HTR-8/SVneo (cell line): ENCODE results near the gene ATF7.
"Not testable (repeated sequence)": the region's sequence is repeated elsewhere in the genome, so short reads cannot be mapped to it uniquely, and the experiment has no call there.

ENCODE experiments used
- DNase-seq: peaks from one replicate; pipeline ENCODE4 v3.0.0; 2011; ENCODE audit warnings: low spot score, mixed read lengths; ENCODE audit not compliant: insufficient read length
- FAIRE-seq: peaks from 2 replicates; lab custom pipeline; 2011; peaks lifted over from hg19 to GRCh38; lab: Jason Lieb, UNC

The ATF7 gene

DNA sequence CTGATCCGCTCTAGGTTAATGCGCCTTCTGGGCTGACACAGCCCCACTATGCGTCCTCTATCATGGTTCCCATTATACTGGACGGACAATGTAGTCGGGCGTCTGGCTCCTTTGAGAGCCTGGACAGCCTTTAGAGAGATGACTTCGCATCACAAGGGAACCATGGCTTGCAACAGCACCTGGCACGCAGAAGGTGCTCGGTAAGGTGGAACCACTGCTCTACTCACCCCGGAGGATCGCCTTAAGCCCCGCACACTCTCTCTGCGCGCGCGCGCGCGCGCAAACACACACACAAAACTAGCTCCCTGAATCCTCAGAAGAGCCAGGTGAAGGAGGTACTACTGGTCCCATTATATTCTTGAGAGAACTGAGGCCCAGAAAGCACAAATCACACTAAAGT, 134.0 kb downstream of the ATF7 start:
- no peak for DNase-seq

DNA sequence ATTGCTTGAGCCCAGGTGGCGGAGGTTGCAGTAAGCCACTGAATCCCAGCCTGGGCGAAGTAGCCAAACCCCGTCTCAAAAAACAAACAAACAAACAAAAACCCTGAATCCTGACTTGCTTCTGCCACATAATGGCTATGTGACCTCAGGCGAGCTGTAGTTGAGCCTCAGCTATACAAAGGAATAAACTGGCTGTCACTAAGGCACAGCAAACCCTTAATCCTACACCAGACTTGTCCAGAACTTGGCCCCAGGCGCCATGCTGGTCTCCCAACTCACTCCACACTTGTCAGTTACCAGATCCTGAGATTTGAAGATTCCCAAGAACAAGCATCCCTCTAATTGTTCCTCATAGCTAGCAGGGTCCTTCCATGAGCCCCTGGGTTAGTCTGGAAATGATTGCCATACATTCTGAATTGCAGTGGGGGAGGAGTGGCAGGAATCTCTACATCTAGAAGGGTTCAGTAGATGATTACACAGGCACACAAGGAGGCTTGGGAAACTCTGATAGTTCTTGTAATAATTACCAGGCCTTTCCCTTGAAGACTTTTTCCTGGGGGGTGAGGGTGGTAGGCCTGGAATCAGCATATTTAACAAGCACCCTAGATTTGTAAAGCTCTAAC, 136.8 kb downstream of the ATF7 start:
- no peak for FAIRE-seq
- DNase-seq, result no peak

More for the DNA sequence above, 134.0 kb downstream of the ATF7 start:
- FAIRE-seq, result no peak

DNA sequence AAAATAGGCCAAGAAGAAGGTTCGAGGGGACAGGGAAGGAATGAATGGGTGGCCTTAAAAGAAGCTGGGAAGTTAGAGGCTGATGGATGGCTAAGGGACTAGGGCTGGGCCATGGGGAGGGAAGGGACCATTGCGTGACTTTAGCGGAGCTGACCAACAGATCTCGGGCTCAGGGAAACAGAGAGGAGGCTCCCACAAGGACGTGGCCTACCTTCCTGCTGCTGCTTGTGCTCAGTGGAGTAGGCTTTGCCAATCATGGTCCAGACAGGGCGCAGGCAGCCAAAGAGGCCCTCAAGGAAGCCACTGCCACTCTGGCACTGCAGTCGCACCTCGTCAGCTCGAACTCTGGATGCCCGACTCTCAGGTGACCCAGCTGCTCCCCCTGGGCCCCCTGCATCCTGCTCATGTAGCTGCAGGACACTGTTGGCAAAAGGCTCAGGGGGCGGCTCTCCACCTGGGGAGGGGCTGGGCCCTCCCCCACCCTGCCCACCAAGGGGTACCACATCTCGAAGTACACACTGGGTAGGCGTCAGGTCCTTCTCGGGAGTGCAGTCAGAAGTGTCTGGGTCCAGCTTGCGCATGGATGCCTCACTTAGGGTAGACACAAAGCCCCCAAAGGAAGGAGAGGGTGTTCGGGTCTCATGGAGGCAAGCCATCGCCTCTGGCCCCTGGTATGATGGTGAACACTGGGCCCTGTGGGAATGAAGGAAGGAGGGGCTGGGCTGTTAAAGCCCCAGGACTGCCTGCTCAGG, 139.3 kb downstream of the ATF7 start:
- FAIRE-seq (no peak), DNase-seq (no peak)

DNA sequence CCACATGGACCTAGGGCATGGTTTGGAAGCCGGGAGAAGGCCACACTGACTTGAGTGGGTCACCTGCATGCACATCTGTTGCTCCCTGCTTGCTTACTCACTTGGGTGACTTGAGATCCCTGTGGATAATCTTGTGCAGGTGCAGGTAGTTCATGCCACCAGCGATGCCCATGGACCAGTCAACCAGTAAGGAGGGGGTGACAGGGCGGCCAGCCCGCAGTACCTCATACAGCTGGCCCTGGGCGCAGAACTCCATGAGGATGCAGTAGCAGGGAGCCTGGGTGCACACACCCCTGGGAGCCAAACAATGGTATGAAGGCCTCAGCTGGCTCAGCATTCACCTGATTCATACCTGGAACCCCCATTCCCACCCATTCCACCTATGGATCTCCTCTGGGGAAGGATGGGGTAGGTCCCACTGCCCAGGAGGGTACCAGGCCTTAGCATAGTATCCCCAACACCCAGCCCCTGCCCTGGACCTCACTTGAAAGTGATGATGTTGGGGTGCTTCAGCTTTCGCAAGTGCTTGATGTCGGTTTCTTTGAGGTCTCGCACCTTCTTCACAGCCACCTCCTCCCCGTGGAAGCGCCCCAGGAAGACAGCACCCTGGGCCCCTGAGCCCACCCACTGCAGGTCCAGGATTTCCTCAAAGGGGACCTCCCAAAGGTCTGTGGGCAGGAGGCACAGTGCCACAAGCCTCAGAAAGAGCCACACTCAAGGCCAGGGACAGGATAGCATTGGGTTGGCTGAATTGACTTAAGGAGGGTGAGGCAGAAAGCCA, 140.0 kb downstream of the ATF7 start:
- no peak for DNase-seq
- no peak for FAIRE-seq

DNA sequence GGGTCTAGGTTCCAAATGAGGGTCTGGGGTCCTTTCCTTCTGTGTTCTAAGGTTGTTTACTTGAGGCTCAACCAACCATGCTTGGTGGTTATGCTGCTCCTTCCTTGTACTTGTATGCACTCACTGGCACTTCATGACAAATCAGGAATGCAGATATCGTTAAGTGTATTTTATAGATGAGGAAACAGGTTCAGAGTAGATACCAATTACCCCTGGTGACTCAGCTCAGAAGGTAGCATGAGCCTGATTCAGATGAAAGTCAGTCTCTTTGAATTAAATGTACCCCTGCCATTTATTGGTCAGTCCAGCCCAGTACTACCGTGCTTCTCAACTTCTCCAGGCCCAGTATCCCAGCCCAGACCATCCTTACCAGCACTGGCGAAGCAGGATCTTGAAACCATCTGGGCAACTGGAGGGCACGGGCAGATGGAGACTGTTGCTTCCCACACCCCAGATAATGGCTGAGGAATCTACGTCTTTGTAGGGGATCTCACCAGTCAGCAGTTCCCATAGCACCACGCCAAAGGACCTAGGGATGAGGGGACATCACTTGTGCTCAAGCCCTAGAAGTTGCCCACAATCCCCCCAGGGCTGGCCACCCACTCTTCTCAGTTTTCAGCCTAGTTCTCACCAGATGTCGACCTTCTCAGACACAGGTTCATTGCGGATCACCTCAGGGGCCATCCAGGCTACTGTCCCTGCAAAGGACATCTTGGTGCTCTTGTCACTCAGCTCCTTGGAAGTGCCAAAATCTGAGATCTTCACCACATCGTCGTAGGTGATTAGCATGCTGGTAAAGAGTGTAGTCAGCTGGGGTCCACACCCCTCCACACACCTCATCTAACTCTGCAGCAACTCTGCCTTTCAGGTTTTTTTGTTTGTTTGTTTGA, 141.3 kb downstream of the ATF7 start:
- DNase-seq, result no peak
- FAIRE-seq, result no peak

DNA sequence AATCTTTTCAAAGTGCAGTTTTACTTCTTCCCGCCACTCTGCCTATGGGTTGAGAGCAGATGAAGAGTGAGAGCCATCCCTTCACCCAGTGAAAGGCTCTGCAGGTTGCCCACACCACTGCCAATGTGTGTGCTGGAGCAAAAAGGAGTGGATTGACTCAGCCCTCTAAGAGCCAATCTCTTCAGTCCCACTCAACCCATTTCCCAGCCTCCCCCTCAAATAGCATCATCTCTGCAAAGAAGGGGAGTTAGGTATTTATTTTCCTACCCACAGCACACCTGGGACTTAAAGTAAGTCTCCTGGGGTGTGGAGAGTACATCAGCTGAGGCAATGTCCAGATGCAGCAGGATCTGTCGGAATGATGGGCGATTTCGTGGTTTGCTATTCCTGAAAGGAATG, 142.2 kb downstream of the ATF7 start:
- DNase-seq (no peak), FAIRE-seq (no peak)

DNA sequence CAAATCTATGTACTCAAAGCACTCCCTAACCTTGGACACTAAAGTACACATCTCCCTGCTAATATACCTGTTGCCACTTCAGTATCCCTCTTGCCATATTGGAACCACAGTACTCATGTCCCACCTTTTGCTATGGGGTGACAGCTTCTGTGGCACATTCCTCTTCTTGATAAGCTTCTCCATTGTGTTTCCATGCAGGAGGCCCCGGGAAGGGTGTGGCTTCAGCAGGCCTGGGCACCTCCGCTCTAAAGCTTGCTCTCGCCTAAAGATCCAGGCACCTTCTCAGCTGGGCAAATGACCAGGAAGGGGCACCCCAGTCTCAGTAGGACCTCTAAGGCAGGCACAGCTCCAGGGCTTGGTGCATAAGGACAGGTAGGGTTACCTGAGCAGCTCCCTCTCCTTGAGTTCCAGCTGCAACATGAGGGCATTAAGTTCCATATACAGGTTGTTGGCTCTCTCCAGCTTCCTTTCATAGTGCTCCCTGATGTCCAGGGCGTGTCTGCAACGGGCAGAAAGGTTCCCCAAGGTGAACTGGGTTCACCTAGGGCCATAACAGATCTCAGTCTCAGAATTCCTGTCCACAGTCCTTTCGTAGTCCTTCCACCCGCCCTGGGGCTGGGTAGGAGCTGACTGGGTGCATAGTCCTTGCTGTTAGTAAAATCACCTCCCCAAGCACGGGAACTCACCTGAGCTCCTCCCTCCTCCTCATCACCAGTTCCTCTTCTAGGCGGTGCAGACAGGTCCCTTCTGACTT, 142.8 kb downstream of the ATF7 start:
- FAIRE-seq (no peak), DNase-seq (no peak)

DNA sequence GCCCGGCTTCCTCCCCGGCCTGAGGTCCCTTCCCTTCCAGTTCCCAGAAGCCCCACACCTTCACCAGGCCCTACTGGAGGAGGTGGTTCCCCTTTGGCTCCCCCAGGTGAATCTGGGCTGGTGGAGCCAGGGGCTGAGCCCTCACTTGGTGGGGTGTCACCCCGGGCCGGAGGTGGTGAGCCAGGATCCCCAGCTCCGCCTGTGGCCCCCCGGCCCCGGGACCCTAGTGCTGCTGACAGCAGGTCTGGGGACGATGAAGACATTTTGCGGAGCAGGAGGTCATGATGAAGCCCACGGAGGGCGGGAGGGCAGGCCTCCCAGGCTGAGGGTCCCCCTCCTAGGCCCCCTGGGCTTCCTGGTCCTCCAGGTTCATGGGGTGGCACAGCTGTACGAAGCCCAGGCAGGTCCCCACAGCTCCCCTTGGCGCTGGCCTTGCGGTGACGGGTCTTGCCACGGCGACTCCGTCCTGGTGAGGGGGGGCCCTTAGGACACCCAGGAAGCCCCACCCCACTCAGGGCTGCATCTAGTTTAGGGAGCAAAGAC, 143.5 kb downstream of the ATF7 start:
- DNase-seq (no peak), FAIRE-seq (no peak)

DNA sequence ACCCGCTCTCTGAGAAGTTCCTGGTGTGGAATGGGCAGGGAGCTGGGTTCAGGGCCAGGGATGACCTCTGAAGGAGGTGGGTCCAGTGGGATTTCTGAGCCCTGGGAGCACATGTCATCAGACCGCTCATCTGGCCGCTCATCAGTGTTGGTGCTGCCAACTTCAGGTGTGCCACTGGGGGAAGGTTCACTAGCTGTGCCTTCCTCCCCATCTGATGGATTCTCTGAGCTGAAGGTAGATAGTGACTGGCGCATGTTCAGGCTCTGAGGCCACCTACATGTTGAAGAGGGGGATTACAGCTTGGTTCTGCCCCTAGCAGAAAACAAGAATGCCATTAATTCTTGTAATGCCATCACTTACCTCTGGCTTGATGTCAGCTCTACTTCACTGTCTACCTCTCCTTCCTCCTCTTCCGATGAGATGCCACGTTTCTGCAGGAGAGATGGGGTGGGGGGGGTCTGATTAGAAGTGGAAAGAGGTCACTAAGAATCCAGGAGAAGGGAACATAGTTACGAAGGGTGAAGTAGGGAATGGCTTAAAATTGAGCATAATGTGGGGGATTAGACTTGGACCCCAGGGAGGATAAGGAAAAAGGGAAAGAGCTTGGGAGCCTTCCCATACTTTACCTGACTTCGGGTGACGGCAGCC, 144.1 kb downstream of the ATF7 start:
- DNase-seq, result no peak
- FAIRE-seq, result no peak

DNA sequence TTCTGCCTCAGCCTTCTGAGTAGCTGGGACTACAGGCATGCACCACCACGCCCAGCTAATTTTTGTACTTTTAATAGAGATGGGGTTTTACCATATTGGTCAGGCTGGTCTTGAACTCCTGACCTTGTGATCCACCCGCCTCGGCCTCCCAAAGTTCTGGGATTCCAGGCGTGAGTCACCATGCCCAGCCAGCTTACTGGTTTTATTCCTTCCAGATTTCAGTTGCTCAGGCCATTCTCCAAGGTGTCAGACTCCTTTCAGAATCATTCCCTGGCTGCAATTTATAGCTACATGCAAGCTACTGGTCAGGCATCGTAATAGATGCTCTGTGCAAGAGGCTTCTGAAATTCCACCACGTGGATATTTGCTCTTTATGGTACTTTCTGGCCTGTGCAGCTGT, 144.7 kb downstream of the ATF7 start:
- FAIRE-seq, DNase-seq: not testable (repeated sequence)

DNA sequence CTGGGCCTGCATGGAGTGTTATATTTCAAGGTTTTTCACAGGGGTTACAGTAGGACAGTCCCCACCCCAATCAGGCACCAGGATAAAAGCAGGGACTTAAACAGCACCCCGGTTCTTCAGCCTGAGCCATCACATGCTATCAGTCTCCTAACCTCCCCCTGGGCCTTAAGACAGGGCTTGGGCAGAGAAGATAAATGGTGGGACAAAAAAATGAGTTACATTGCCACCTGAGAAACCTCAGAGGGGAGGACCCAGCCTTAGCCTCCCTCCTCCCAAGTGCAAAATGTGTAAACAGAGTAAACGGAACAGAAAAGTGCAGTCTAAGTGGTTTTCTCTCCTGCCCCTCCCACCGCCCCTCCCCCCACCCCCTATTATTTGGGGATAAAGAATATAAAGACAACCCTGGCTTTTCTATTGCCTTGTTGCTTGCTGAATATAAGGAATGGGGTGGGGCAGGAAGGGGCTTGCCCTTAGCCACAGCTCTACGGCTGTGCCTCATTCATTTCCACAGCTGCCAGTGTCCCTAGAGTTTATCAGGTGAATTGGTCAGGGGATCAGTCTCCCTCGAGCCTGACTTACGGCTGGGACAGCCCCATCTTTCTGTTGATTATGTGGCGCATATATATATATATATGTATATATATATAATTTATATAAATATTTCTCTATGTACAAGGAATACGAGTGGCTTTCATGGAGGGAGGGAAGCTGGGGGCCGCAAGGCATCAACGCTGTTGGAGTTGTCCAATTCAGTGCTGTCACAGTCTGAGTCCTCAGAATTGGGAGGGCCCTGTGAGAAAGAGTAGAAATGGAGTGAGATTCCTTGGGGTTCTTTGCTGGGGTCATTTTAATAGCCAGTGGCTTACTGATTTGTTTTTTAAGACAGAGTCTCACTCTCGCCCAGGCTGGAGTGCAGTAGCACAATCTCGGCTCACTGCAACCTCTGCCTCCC, 145.4 kb downstream of the ATF7 start:
- DNase-seq, result no peak
- FAIRE-seq, result no peak

DNA sequence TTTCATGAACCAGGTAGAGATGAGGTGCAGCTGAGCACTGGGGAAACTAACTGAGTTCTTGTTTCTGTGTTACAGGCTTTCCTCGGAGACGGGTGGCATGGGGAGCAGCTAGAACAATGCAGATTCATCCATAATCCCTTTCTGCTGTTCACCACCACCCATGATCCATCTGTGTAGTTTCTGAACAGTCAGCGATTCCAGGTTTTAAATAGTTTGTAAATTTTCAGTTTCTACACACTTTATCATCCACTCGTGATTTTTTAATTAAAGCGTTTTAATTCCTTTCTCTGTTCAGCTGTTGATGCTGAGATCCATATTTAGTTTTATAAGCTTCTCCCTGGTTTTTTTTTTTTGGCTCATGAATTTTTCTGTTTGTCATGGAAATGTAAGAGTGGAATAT, 146.9 kb downstream of the ATF7 start:
- no peak for FAIRE-seq
- DNase-seq, result no peak

DNA sequence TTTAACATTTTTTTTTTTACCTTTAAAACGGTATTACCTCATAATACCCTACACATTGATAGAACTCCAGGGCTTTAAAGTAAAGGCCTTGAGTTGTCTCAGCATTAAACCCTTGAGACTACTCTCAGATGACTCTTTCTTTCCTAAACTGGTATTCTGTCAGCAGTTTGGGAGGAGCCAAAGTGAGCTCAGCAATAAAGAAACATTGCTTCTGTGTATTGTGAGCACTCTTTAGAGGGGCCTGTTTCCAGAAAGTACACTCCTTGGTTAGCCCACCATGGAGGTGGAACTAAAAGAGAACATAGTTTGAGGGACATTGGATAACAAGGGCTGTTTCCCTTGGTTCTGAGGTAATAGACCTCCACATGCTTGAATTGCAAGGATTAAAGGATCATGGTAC, 147.3 kb downstream of the ATF7 start:
- DNase-seq (no peak), FAIRE-seq (no peak)

DNA sequence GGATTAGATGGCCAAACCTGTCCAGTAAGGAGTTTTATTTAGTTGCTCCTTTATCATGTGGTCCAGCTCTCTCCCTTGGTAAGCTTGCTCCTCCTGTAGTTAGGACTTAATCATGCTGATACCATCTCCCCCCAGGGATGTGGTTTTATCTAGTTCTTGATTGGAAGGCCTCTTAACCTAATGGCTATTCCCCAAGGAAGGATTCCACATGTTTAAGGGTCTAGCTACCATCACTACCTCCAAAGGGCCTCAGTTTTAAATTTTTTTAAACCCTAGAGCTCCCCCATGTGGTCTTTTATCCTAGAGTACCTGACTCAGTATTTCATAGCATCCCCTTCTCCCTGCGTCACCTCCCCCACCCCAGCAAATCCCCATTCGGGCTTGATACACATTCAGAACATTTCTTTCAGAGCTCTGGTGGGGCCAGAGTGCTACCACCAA, 149.4 kb downstream of the ATF7 start:
- FAIRE-seq, result no peak
- no peak for DNase-seq

DNA sequence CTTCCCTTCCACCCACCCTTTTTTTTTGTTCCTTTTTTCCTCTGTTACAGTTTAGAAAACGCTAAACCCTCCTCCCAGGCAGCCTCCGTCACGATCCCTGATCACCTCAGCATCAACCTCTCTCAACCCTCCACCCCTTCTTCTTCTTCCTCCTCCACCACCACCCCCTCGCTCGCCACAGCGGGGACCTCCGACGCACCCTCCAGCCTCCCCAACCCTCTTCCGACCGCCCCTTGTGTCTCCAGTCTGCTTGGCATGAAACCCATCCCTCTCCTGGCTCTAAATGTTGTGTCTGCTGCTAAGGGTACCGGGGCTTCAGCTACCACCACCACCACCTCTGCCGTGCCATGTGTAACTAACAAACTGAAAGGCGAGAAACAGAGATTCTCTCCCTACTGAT, 151.4 kb downstream of the ATF7 start:
- FAIRE-seq (no peak), DNase-seq (no peak)

DNA sequence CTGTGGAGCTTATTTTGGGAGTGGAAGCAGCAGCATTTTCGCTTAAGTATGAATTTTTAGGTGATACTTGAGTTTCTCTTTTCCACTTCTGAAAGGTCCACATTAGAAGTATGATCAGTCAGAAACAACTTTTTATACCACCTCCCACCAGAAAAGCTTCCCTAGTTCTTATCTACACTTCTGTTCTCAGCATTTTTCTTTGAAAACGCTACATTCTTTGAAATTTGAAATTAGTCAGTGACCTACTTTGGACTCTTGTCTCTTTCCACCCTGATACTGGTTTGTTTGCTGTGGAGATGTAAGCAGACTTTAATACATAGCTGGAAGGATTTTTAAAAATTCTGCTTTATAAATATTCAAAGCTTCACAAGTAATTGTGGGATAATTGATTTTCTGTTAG, 152.1 kb downstream of the ATF7 start:
- DNase-seq (no peak), FAIRE-seq (no peak)

DNA sequence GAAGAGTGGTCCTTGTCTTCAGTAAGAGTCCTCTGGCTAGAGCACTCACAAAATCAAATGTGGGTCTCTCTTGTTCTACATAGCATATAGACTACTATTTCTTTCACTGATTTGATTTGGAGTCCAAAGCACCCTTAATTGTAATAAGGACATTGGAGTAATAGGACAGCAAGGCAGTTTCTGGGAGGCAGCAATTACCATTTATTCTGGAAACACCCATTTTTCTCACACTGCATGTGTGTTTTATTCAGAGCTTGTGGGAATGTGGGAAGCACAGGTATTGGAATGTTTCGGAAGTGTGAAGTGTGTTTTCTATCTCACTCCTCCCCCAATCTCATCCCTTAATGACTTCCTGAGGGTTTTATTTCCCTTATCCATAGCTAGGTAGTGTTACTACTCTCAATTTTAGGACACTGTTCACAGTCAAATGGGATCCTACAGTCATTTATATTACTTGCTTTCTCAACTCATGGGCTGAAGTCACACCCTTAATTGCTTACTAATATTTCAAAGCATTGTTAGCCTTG, 154.1 kb downstream of the ATF7 start:
- FAIRE-seq (no peak), DNase-seq (no peak)
